H1 (cell line): Measurements from ENCODE around the gene GAS6.

ENCODE experiments used
- CREB1 ChIP-seq: IDR thresholded peaks from 2 replicates; pipeline ENCODE4 v1.6.1; 2012; ENCODE audit warnings: inconsistent platforms
- EZH2 ChIP-seq: fragments of 200-600 bp; sonication (generic); IDR thresholded peaks from 2 replicates; pipeline ENCODE4 v1.7.1; 2012; ENCODE audit warnings: low read depth, mild to moderate bottlenecking, moderate library complexity, low read length, inconsistent platforms; ENCODE audit not compliant: severe bottlenecking
- POLR2A ChIP-seq, 2 experiments: IDR thresholded peaks; 1 replicate in 1 of 2; 2 replicates in 1 of 2; pipeline ENCODE4 v1.6.1; 2011; ENCODE audit warnings: low read depth in 2 of 2, low read length in 2 of 2, mild to moderate bottlenecking in 2 of 2; ENCODE audit errors: control extremely low read depth in 1 of 2
- POLR2AphosphoS5 ChIP-seq: IDR thresholded peaks from 2 replicates; pipeline ENCODE4 v1.6.1; 2011; ENCODE audit warnings: low read depth, low read length
- SIX5 ChIP-seq: IDR thresholded peaks from 2 replicates; pipeline ENCODE4 v1.6.1; 2011; ENCODE audit warnings: mild to moderate bottlenecking, low read depth, low read length
- SP2 ChIP-seq: IDR thresholded peaks from 2 replicates; pipeline ENCODE4 v1.6.1; 2012; ENCODE audit warnings: mild to moderate bottlenecking, low read length, inconsistent platforms
- TAF1 ChIP-seq: IDR thresholded peaks from 2 replicates; pipeline ENCODE4 v1.6.1; 2011; ENCODE audit warnings: mild to moderate bottlenecking, low read depth, low read length

DNA sequence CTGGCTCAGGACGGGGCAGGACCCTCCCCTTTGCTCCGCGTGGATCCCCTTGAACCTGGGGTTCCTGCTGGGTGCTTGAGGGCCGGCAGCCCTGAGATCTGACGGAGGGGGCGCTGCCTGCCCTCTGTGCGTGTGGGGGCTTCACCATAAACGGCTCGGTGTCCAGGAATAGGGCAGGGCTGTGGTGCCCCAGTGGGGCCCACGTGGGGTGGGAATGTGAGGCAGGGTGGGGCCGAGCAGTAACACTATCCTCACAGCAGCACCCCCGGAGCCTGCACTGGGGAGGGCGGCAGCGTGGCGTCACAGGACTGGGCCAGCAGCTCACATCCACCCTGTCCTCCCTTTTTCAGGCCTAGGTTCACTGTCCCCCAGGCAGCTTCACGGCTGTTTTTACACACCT lies 38.0 kb downstream of the GAS6 start:
- TF ChIP-seq POLR2A (IDR thresholded peaks at IDR 0.05; ENCODE audit: control extremely low read depth in 1 of 2, low read depth in 2 of 2, low read length in 2 of 2), result no peak
- TF ChIP-seq SP2, result no peak
- TF ChIP-seq EZH2, result no peak
- no peak for TF ChIP-seq SIX5
- TF ChIP-seq TAF1, result no peak
- TF ChIP-seq CREB1, result no peak
- TF ChIP-seq POLR2AphosphoS5, result no peak
